ENCODE results near the gene MICAL2. TPM values are rescaled to one million over a fixed set of nuclear protein-coding genes. Genes with fewer than 3 reads are reported as not detected.

Gene MICAL2
- total and polyA plus RNA-seq, 2 of the 8 experiments (the other 6 are each of a cell fraction or from before 2014, with no cell fraction given), result 1.3 to 4.1 TPM

- no peak for TF ChIP-seq SP1 (IDR thresholded peaks at IDR 0.05; ENCODE audit: low read depth, low read length)
- no peak for TF ChIP-seq BRCA1 (IDR thresholded peaks at IDR 0.05; ENCODE audit: low read depth, low read length)
- no peak for TF ChIP-seq RBBP5 (IDR thresholded peaks at IDR 0.05; ENCODE audit: borderline replicate concordance, low read depth, low read length)
- no peak for TF ChIP-seq HDAC2 (IDR thresholded peaks at IDR 0.05; ENCODE audit: borderline replicate concordance in 1 of 2, low read depth in 2 of 2, low read length in 2 of 2)
- no peak for TF ChIP-seq TBP (IDR thresholded peaks at IDR 0.05; ENCODE audit: low read depth, low read length)
- TF ChIP-seq MAX (IDR thresholded peaks at IDR 0.05), result no peak
- no peak for TF ChIP-seq CHD2 (IDR thresholded peaks at IDR 0.05; ENCODE audit: low read length)
- no peak for TF ChIP-seq FOSL1 (IDR thresholded peaks at IDR 0.05; ENCODE audit: insufficient read depth, low read depth, low read length)
- TF ChIP-seq CBX5 (IDR thresholded peaks at IDR 0.05; ENCODE audit: low read depth, low read length), result no peak
- no peak for TF ChIP-seq GABPA (IDR thresholded peaks at IDR 0.05; ENCODE audit: borderline replicate concordance, insufficient read depth, low read length)
- H3K36me3 ChIP-seq (ENCODE audit: control insufficient read depth in 2 of 4, insufficient read depth in 4 of 4, low read length in 3 of 4), result no peaks in the 10 kb centered on the region
Measured at GRCh38 chr11:12226093-12226492, 115.7 kb downstream of the MICAL2 start.

More at GRCh38 chr11:12226093-12226492, 115.7 kb downstream of the MICAL2 start:
- H4K91ac ChIP-seq (replicated peaks; ENCODE audit: insufficient read length, low read length), result no peak overlapping the region
- FAIRE-seq (no peak), DNase-seq (ENCODE audit: low read depth in 1 of 2, low spot score in 2 of 2) (no peak)
- H2BK12ac ChIP-seq (ENCODE audit: low read depth, low read length), result no peak overlapping the region
- no peak overlapping the region for H4K8ac ChIP-seq (ENCODE audit: extremely low read depth, insufficient read depth, low read length)
- no peak overlapping the region for H2AFZ ChIP-seq (ENCODE audit: low read length)
- H2BK5ac ChIP-seq (ENCODE audit: low read depth, low read length), result no peak overlapping the region
- H4K5ac ChIP-seq (ENCODE audit: insufficient read length, low read depth, low read length), result no peak overlapping the region
- H3K27ac ChIP-seq (ENCODE audit: low read depth, low read length), result no peak overlapping the region
- ChIA-PET CTCF (ENCODE audit: partially characterized antibody) (interaction anchor here (1.0 to 5.6 kb wide), 3 partner anchors 10 to 179 kb away, joined by 3 to 71 read pairs (median 3); no protein-coding TSS in a partner anchor), POLR2A (ENCODE audit: partially characterized antibody) (no interaction called here)
- no peak overlapping the region for H2AK5ac ChIP-seq (ENCODE audit: low read depth, low read length)
- H3K79me2 ChIP-seq (ENCODE audit: control insufficient read depth in 1 of 2, insufficient read depth in 2 of 2, low read length in 2 of 2), result no peaks in the 10 kb centered on the region
- no peaks in the 10 kb centered on the region for H3K79me1 ChIP-seq (ENCODE audit: low read depth, low read length)
- no peak overlapping the region for H3K23ac ChIP-seq (ENCODE audit: insufficient read length)
- H2BK15ac ChIP-seq (ENCODE audit: low read length), result no peak overlapping the region
- H2BK20ac ChIP-seq (ENCODE audit: low read length), result no peak overlapping the region
- no peaks in the 10 kb centered on the region for H3K27me3 ChIP-seq (replicated peaks in 1 of 4; ENCODE audit: control insufficient read depth in 3 of 4, extremely low read depth in 1 of 4, insufficient read depth in 3 of 4, low read length in 3 of 4)
- no peaks in the 10 kb centered on the region for H4K20me1 ChIP-seq (replicated peaks in 1 of 2; ENCODE audit: control insufficient read depth in 1 of 2, insufficient read depth in 2 of 2, low read length in 2 of 2)
- no peak overlapping the region for H3K18ac ChIP-seq (ENCODE audit: extremely low read depth, low read length)
- H3K9me3 ChIP-seq (ENCODE audit: insufficient read depth in 2 of 2, low read depth in 1 of 2, low read length in 1 of 2), result no peaks in the 10 kb centered on the region
- H3K14ac ChIP-seq (ENCODE audit: insufficient read length), result no peak overlapping the region
- H3K4me1 ChIP-seq (replicated peaks in 1 of 4; ENCODE audit: control insufficient read depth in 3 of 4, insufficient read depth in 4 of 4, low read length in 3 of 4), result no peaks in the 10 kb centered on the region; a peak in 1 of 7 replicates
- no peak overlapping the region for H3K9ac ChIP-seq (replicated peaks in 1 of 4; ENCODE audit: extremely low read depth in 1 of 4, low read depth in 3 of 4, low read length in 3 of 4)
- no peak overlapping the region for H3K4me3 ChIP-seq (ENCODE audit: extremely low read depth in 1 of 4, insufficient read depth in 2 of 4, low read depth in 3 of 4, low read length in 4 of 4)
- no peak overlapping the region for H3K4ac ChIP-seq (replicated peaks; ENCODE audit: insufficient read length, low read depth, low read length)
- no peak overlapping the region for H3K4me2 ChIP-seq (ENCODE audit: insufficient read depth in 1 of 2, low read depth in 2 of 2, low read length in 2 of 2)
- no peak overlapping the region for H2BK120ac ChIP-seq (replicated peaks; ENCODE audit: low read depth, low read length)
- no peaks in the 10 kb centered on the region for H3K23me2 ChIP-seq (ENCODE audit: low read depth, low read length)
- WGBS, 2 experiments (ENCODE audit: extremely low coverage in 1 of 2, insufficient coverage in 1 of 2, insufficient read length in 1 of 2, insufficient replicate concordance in 2 of 2, low coverage in 1 of 2, low lambda C conversion rate in 2 of 2, missing lambda C conversion rate in 1 of 2), result 88% methylated on average over 8 of the region's 8 CpGs; no CpG with 5 or more reads in 1 of the 2 experiments
- no peak overlapping the region for H3K56ac ChIP-seq (replicated peaks; ENCODE audit: insufficient read length, low read depth, low read length)

All from H1 (cell line).